Mammary epithelial cell (primary cell): ENCODE measurements around the gene PDE11A.

ENCODE experiments used
- CTCF ChIP-seq, 2 donors: IDR thresholded peaks in 1 of 2; conservative IDR thresholded peaks in 1 of 2; 2 replicates each; pipeline ENCODE4 v1.5.1; 2011 to 2012; ENCODE audit warnings: inconsistent platforms in 2 of 2, low read length in 2 of 2, mild to moderate bottlenecking in 2 of 2, control low read depth in 1 of 2, low read depth in 1 of 2; ENCODE audit not compliant: insufficient read depth in 1 of 2; ENCODE audit errors: extremely low read depth in 1 of 2
- EZH2 ChIP-seq: IDR thresholded peaks from 2 replicates; pipeline ENCODE4 v1.6.1; 2012; ENCODE audit warnings: low read length, inconsistent platforms, borderline replicate concordance

- TF ChIP-seq EZH2 (no peak), CTCF (conservative IDR thresholded peaks at IDR 0.05 in 1 of 2, IDR thresholded peaks at IDR 0.05 in 1 of 2; ENCODE audit: extremely low read depth in 1 of 2, insufficient read depth in 1 of 2, low read depth in 1 of 2, low read length in 2 of 2) (no peak)
Observed at GRCh38 chr2:177708660-177709444, 363.7 kb downstream of the PDE11A start.
